Esophagus squamous epithelium (tissue), 5 donors: ENCODE data around the gene PLA2G4B. TPM values are rescaled to one million over a fixed set of nuclear protein-coding genes. Genes with fewer than 3 reads are reported as not detected.

ENCODE experiments used
- DNase-seq: peaks from one replicate; lab custom pipeline; 2025; lab: John Stamatoyannopoulos, UW
- H3K27ac ChIP-seq, 4 donors: fragments of 200-600 bp; sonication (generic); one replicate each; pipeline ENCODE4 v1.5.1; 2016 to 2019; ENCODE audit warnings: mild to moderate bottlenecking in 1 of 4
- H3K27me3 ChIP-seq, 4 donors: fragments of 200-600 bp; sonication (generic); 1 replicate in 3 of 4; 2 replicates in 1 of 4; pipeline versions ENCODE4 v1.5.1 to v1.6.0; 2017 to 2021; ENCODE audit warnings: antibody characterized with exemption in 1 of 4
- H3K36me3 ChIP-seq, 3 donors: fragments of 200-600 bp; sonication (generic); one replicate each; pipeline ENCODE4 v1.5.1; 2016 to 2019
- H3K4me1 ChIP-seq, 3 donors: fragments of 200-600 bp; sonication (generic); one replicate each; pipeline ENCODE4 v1.5.1; 2017 to 2019
- H3K4me3 ChIP-seq, 4 donors: fragments of 200-600 bp; sonication (generic); 1 replicate in 3 of 4; 2 replicates in 1 of 4; pipeline ENCODE4 v1.5.1; 2016 to 2019; ENCODE audit warnings: mild to moderate bottlenecking in 2 of 4, moderate library complexity in 1 of 4
- H3K9me3 ChIP-seq, 3 donors: fragments of 200-600 bp; sonication (generic); one replicate each; pipeline ENCODE4 v1.5.1; 2016 to 2019
- CTCF ChIP-seq, 6 experiments: fragments of 450-650 bp in 4 of 6; fragments of 200-600 bp in 2 of 6; sonication (generic) in 2 of 6; IDR thresholded peaks; one replicate each; pipeline ENCODE4 v1.5.1; 2016 to 2019; ENCODE audit warnings: antibody characterized with exemption in 6 of 6, mild to moderate bottlenecking in 4 of 6, moderate library complexity in 4 of 6
- POLR2A ChIP-seq, 4 donors: fragments of 450-650 bp; IDR thresholded peaks; one replicate each; pipeline ENCODE4 v1.6.1; 2017; ENCODE audit warnings: antibody characterized with exemption in 4 of 4, mild to moderate bottlenecking in 4 of 4, moderate library complexity in 3 of 4
- WGBS, 2 donors: methylation state at CpG; one replicate each; pipeline ENCODE4 v1.1.5; 2018; 5-methylcytosine and 5-hydroxymethylcytosine counted together
- intact Hi-C: fragments of 100-400 bp; cut with DNase I; formaldehyde crosslinking; loops from one replicate; pipeline ENCODE4 v1.15.0; 2022
- total RNA-seq, 4 donors: library from RNA; depleted of rRNA; stranded (reverse); fragments of >200 nt; gene quantifications; one replicate each; pipeline ENCODE4 v1.1.0, GENCODE V29; 2016
- donor health status: DM: yes; HTN: yes; CAD: no.

PLA2G4B gene
- total RNA-seq, 4 donors from 2014 or later = 26.5 to 58.9 (median 39.7) TPM

GRCh38 chr15:41817327-41817726 lies 21.3 kb upstream of the PLA2G4B start:
- 82% methylated on average over 8 to 10 of the region's 14 CpGs for WGBS, 2 donors
- no peaks in the 10 kb centered on the region for H3K27me3 ChIP-seq
- no peak overlapping the region for H3K4me3 ChIP-seq
- no peak for DNase-seq
- intact Hi-C loops = no loop called here
- no peak overlapping the region for H3K27ac ChIP-seq
- no peaks in the 10 kb centered on the region for H3K9me3 ChIP-seq
- H3K4me1 ChIP-seq = peaks cover 0 to 9% (median 0%) of the 10 kb centered on the region in 3 donors
- TF ChIP-seq CTCF (IDR thresholded peaks at IDR 0.05) = no peak
- TF ChIP-seq POLR2A (IDR thresholded peaks at IDR 0.05) = no peak
- peaks cover 68 to 100% (median 69%) of the 10 kb centered on the region in 3 donors for H3K36me3 ChIP-seq

- intact Hi-C loops = no loop called here
- no peak for TF ChIP-seq POLR2A (IDR thresholded peaks at IDR 0.05)
- no peak for TF ChIP-seq CTCF (IDR thresholded peaks at IDR 0.05)
- H3K4me3 ChIP-seq = no peak overlapping the region
- H3K27ac ChIP-seq = no peak overlapping the region
- H3K4me1 ChIP-seq = peaks cover 0 to 9% (median 0%) of the 10 kb centered on the region in 3 donors
- H3K27me3 ChIP-seq = no peaks in the 10 kb centered on the region
- H3K36me3 ChIP-seq = peaks cover 69 to 100% (median 71%) of the 10 kb centered on the region in 3 donors
- DNase-seq = no peak
- WGBS, 2 donors = 71 to 92% methylated on average over 2 to 6 of the region's 6 CpGs
- no peaks in the 10 kb centered on the region for H3K9me3 ChIP-seq
These were observed 20.9 kb upstream of the PLA2G4B start for GRCh38 chr15:41817781-41818180.

GRCh38 chr15:41819455-41820050 lies 19.1 kb upstream of the PLA2G4B start:
- WGBS, 2 donors = 74 to 82% methylated on average over 3 to 6 of the region's 9 CpGs
- intact Hi-C loops = no loop called here
- peaks cover 76 to 100% (median 81%) of the 10 kb centered on the region in 3 donors for H3K36me3 ChIP-seq
- DNase-seq = no peak
- H3K27ac ChIP-seq = no peak overlapping the region
- peaks cover 0 to 9% (median 0%) of the 10 kb centered on the region in 3 donors for H3K4me1 ChIP-seq
- no peak overlapping the region for H3K4me3 ChIP-seq
- TF ChIP-seq POLR2A (IDR thresholded peaks at IDR 0.05) = no peak
- TF ChIP-seq CTCF (IDR thresholded peaks at IDR 0.05) = no peak
- H3K9me3 ChIP-seq = no peaks in the 10 kb centered on the region
- H3K27me3 ChIP-seq = no peaks in the 10 kb centered on the region

- Histone ChIP-seq H3K36me3 (peaks cover 76 to 100% (median 79%) of the 10 kb centered on the region in 3 donors), H3K4me1 (peaks cover 0 to 9% (median 0%) of the 10 kb centered on the region in 3 donors), H3K27me3 (no peaks in the 10 kb centered on the region), H3K4me3 (no peak overlapping the region), H3K27ac (no peak overlapping the region), H3K9me3 (no peaks in the 10 kb centered on the region)
- intact Hi-C loops = no loop called here
- DNase-seq = no peak
- TF ChIP-seq POLR2A (IDR thresholded peaks at IDR 0.05) = no peak
- no peak for TF ChIP-seq CTCF (IDR thresholded peaks at IDR 0.05)
- 72 to 77% methylated on average over 1 to 5 of the region's 6 CpGs for WGBS, 2 donors
These were observed 17.7 kb upstream of the PLA2G4B start for GRCh38 chr15:41820791-41821423.

- no peaks in the 10 kb centered on the region for H3K27me3 ChIP-seq
- no peak overlapping the region for H3K27ac ChIP-seq
- H3K4me1 ChIP-seq = peaks cover 0 to 15% (median 0%) of the 10 kb centered on the region in 3 donors
- no peak overlapping the region for H3K4me3 ChIP-seq
- H3K9me3 ChIP-seq = no peaks in the 10 kb centered on the region
- no peak for DNase-seq
- WGBS, 2 donors = 86% methylated on average over 1 of the region's 4 CpGs; no CpG with 5 or more reads in 1 of the 2 donors
- intact Hi-C loops = no loop called here
- H3K36me3 ChIP-seq = peaks cover 73 to 93% (median 73%) of the 10 kb centered on the region in 3 donors
- TF ChIP-seq CTCF (IDR thresholded peaks at IDR 0.05) (no peak), POLR2A (IDR thresholded peaks at IDR 0.05) (no peak)
These were observed 16.8 kb upstream of the PLA2G4B start for GRCh38 chr15:41821831-41822230.
